Calu3 (cell line): ENCODE measurements around the gene MKNK1. TPM values are rescaled to one million over a fixed set of nuclear protein-coding genes. Genes with fewer than 3 reads are reported as not detected.

Experiments
- BruUV-seq: library from RNA; stranded (reverse); fragments of 400-500 nt; replicated peaks from 2 replicates; lab custom pipeline; 2021; lab: Mats Ljungman, UMichigan
- CTCF ChIA-PET: fragments of 300-600 bp; sonication (Branson Sonifier 250); formaldehyde crosslinking; loops from one replicate; lab custom pipeline; 2022; ENCODE audit warnings: antibody characterized with exemption; lab: Charles Lee
- DNase-seq: peaks from one replicate; pipeline ENCODE4 v3.0.0; 2022
- H3K27ac Mint-ChIP-seq: one replicate; pipeline ENCODE4 v1.8.0; 2022; ENCODE audit warnings: mixed read lengths; ENCODE audit not compliant: unreplicated experiment
- H3K27me3 Mint-ChIP-seq: one replicate; pipeline ENCODE4 v1.8.0; 2022; ENCODE audit warnings: mixed read lengths; ENCODE audit not compliant: unreplicated experiment
- H3K36me3 Mint-ChIP-seq: one replicate; pipeline ENCODE4 v1.8.0; 2022; ENCODE audit warnings: mild to moderate bottlenecking, moderate library complexity, mixed read lengths; ENCODE audit not compliant: insufficient read depth, unreplicated experiment
- H3K4me1 Mint-ChIP-seq: one replicate; pipeline ENCODE4 v1.8.0; 2022; ENCODE audit warnings: mild to moderate bottlenecking, low read depth, mixed read lengths; ENCODE audit not compliant: unreplicated experiment
- H3K4me3 Mint-ChIP-seq: one replicate; pipeline ENCODE4 v1.8.0; 2022; ENCODE audit warnings: mild to moderate bottlenecking, low read depth, moderate library complexity, mixed read lengths; ENCODE audit not compliant: unreplicated experiment
- H3K9me3 Mint-ChIP-seq: one replicate; pipeline ENCODE4 v1.8.0; 2022; ENCODE audit warnings: low read depth, mixed read lengths; ENCODE audit not compliant: unreplicated experiment
- CTCF ChIP-seq: fragments of 200-600 bp; IDR thresholded peaks from one replicate; pipeline ENCODE4 v1.8.0; 2022; ENCODE audit warnings: antibody characterized with exemption; ENCODE audit not compliant: unreplicated experiment
- intact Hi-C: fragments of 100-400 bp; cut with micrococcal nuclease; formaldehyde crosslinking; loops from one replicate; pipeline ENCODE4 v1.10.0; 2022; ENCODE audit not compliant: unreplicated experiment
- total RNA-seq: library from RNA; stranded (reverse); gene quantifications from 2 replicates; pipeline ENCODE4 v1.2.3, GENCODE V29; 2022

Gene MKNK1
- total RNA-seq, 1 experiment from 2014 or later = 29.6 TPM

DNA sequence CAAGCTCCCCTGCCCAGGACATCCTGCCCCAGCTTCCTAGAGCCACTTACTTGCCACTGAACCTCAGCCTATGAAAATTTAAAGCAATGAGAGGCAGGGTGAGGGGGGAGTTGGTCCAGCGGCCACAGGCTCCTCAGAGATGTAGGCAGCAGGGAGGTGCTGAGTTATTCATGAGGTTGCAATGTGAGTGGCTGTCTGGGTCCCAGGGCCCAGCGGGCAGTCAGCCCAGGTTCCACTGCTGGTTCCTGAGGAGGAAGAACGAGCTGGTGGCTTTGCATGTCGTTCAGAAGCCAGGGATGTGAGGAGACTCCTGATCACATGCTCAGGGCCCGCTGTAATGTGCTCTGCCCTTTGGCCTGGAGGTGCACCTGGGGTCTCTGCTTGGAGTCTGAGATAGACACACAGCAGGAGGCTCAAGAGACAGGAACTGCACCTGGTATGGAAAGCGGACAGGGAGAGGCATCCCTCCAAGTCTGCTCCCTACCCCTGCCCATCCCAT is 52.4 kb downstream of the MKNK1 start, which contains the start of gene KNCN:
KNCN (minus strand) TSS at position 51 of the 499 bp plus-strand sequence. CDS start 432 bp downstream, outside the sequence.
- intact Hi-C loops = no loop called here
- peaks cover 57% of the 10 kb centered on the region for H3K27me3 Mint-ChIP-seq
- no peaks in the 10 kb centered on the region for H3K9me3 Mint-ChIP-seq
- H3K4me3 Mint-ChIP-seq = no peak within 1 kb of the TSS
- H3K36me3 Mint-ChIP-seq = no peaks in the 10 kb centered on the region
- TF ChIP-seq CTCF = no peak
- CTCF ChIA-PET = no interaction called here
- H3K4me1 Mint-ChIP-seq = peaks cover 12% of the 10 kb centered on the region
- DNase-seq = no peak
- H3K27ac Mint-ChIP-seq = no peak within 1 kb of the TSS
- BruUV-seq = no TSS peak

DNA sequence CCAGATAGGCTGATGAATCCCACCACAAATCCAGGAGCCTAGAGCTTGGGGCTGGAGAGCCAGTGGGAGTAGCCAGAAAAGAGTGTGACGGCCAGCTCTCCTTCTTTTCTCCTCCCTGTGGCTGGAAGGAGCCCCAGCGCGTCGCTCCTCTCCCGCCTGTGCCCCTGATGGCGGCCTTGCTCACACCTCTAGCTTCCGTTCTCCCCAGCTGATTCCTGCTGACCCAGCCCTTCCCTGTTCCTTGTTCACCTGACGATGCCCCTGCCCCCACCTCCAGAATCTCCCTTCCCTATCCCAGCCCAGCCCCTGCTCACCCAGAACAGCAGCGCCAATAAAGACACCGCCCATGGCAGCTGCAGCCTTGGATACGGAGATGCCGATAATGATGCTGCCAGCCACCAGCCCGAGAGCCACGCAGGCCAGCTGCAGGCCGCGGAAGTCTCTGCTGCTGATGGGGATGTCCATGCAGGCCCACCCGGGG is 53.3 kb downstream of the MKNK1 start:
- Mint-ChIP-seq H3K27ac (no peak overlapping the region), H3K27me3 (peaks cover 66% of the 10 kb centered on the region), H3K36me3 (no peaks in the 10 kb centered on the region), H3K9me3 (no peaks in the 10 kb centered on the region), H3K4me3 (no peak overlapping the region), H3K4me1 (peaks cover 11% of the 10 kb centered on the region)
- no peak for TF ChIP-seq CTCF
- CTCF ChIA-PET = interaction anchor here (0.7 kb wide), 1 partner anchor 14 kb away, joined by 10 read pairs; no protein-coding TSS in a partner anchor
- DNase-seq = no peak
- no TSS peak for BruUV-seq
- intact Hi-C loops = no loop called here

DNA sequence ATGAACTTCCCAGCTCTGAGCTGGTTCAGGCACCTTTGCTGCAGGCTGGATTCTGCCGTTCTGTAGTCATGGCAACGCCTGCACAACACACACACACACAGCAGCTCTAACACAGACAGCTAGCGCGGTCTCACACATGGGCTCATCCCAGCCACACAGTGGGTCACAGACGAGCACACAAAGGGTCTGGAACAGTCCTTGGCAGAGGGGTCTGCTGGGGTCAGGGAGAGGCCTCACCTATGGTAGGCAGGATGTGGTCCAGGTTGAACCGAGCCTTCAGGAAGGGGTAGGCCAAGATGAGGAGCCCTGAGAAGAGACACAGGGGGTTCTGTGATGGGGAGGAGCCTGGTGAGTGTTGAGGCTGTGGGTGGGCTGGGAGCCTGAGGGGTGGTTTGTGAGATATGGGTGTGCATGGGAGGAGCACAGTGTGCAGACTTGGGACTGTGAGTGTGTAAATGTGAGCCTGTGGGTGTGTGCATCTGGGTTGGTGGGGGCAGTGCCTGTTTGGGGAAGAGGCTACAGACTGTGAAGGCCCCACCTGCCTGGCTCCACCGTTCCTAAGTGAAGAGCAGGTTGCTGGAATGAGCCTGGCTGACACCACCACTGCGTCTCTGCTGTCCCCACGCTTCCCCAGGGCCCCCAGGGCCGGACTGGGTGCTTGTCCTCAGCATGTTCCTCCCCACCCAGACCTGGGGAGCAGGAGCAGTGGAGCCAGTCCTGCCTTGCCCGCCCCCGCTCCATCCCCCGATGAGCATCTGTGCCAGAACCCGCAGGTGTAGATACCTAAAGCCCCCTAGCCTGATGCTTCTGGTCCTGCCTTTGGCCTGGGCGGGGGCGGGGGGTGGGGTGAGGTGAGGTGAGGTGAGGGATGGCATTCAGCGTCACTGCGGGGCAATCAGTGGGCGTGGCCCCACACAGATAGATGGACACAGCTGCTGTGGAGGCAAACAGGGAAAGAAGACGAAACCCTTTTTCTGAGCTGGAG is 54.1 kb downstream of the MKNK1 start:
- Mint-ChIP-seq H3K27ac (peak overlapping the region; percentile 5), H3K4me1 (peaks cover 11% of the 10 kb centered on the region), H3K36me3 (no peaks in the 10 kb centered on the region), H3K4me3 (no peak overlapping the region), H3K27me3 (peaks cover 74% of the 10 kb centered on the region), H3K9me3 (no peaks in the 10 kb centered on the region)
- CTCF ChIA-PET = interaction anchor here (0.7 to 1.2 kb wide), 3 partner anchors 12 to 103 kb away, joined by 3 to 10 read pairs (median 3); no protein-coding TSS in a partner anchor
- DNase-seq = peak; percentile 40
- intact Hi-C loops = no loop called here
- TF ChIP-seq CTCF = no peak
- no TSS peak for BruUV-seq
